Measurements from ENCODE around the gene ASB10.

ASB10 gene

GRCh38 chr7:151134743-151135524, 52.1 kb downstream of the ASB10 start:
- H2BK12ac ChIP-seq (ENCODE audit: low read length) = no peak overlapping the region
- H2BK5ac ChIP-seq (ENCODE audit: low read depth, low read length, poor library complexity) = no peak overlapping the region
- peaks cover 0 to 3% of the 10 kb centered on the region in 2 experiments for H3K4me1 ChIP-seq (ENCODE audit: control insufficient read depth in 1 of 2, insufficient read depth in 2 of 2, low read length in 2 of 2)
- no peak overlapping the region for H2AFZ ChIP-seq (ENCODE audit: insufficient read depth, low read length, poor library complexity)
- no peak overlapping the region for H4K8ac ChIP-seq (ENCODE audit: low read depth, low read length)
- H3K18ac ChIP-seq (ENCODE audit: low read length) = no peak overlapping the region
- H3K79me1 ChIP-seq (ENCODE audit: low read length) = no peaks in the 10 kb centered on the region
- H3K4me2 ChIP-seq (ENCODE audit: low read length) = no peak overlapping the region
- H3K9me3 ChIP-seq (ENCODE audit: insufficient read depth, low read depth, low read length) = no peaks in the 10 kb centered on the region
- H2AK5ac ChIP-seq (ENCODE audit: low read length) = no peak overlapping the region
- no peak overlapping the region for H3K27ac ChIP-seq (ENCODE audit: low read depth, low read length)
- no peak overlapping the region for H3K4ac ChIP-seq (ENCODE audit: low read depth, low read length)
- no peak overlapping the region for H3K4me3 ChIP-seq (ENCODE audit: low read depth, low read length)
- H3K36me3 ChIP-seq (ENCODE audit: control insufficient read depth in 1 of 2, insufficient read depth in 2 of 2, low read length in 2 of 2) = peaks cover 91 to 96% of the 10 kb centered on the region in 2 experiments
- H3K27me3 ChIP-seq (ENCODE audit: insufficient read depth, low read length) = no peaks in the 10 kb centered on the region
- no peak overlapping the region for H3K23ac ChIP-seq (ENCODE audit: low read length)
- no peak overlapping the region for H4K12ac ChIP-seq (ENCODE audit: low read depth, low read length)
- no CpG with 5 or more reads among the region's 14 CpGs for WGBS (ENCODE audit: extremely low coverage, insufficient coverage, insufficient read length)
- H3K79me2 ChIP-seq (ENCODE audit: control insufficient read depth, insufficient read depth, low read length, poor library complexity) = no peaks in the 10 kb centered on the region
- no peak overlapping the region for H3K14ac ChIP-seq (ENCODE audit: low read length)
- no peak for DNase-seq
- no peak overlapping the region for H3K9ac ChIP-seq (ENCODE audit: low read length)
- H2BK120ac ChIP-seq (ENCODE audit: insufficient read depth, low read length, poor library complexity) = no peak overlapping the region
- H4K91ac ChIP-seq (ENCODE audit: low read depth, low read length) = no peak overlapping the region

- no CpG with 5 or more reads among the region's 24 CpGs for WGBS (ENCODE audit: extremely low coverage, insufficient coverage, insufficient read length)
- no peak overlapping the region for H4K12ac ChIP-seq (ENCODE audit: low read depth, low read length)
- no peak overlapping the region for H3K9ac ChIP-seq (ENCODE audit: low read length)
- H3K18ac ChIP-seq (ENCODE audit: low read length) = no peak overlapping the region
- no peak overlapping the region for H3K4ac ChIP-seq (ENCODE audit: low read depth, low read length)
- no peak overlapping the region for H2BK120ac ChIP-seq (ENCODE audit: insufficient read depth, low read length, poor library complexity)
- H3K79me1 ChIP-seq (ENCODE audit: low read length) = no peaks in the 10 kb centered on the region
- no peak overlapping the region for H3K27ac ChIP-seq (ENCODE audit: low read depth, low read length)
- no peaks in the 10 kb centered on the region for H3K9me3 ChIP-seq (ENCODE audit: insufficient read depth, low read depth, low read length)
- no peak overlapping the region for H2BK5ac ChIP-seq (ENCODE audit: low read depth, low read length, poor library complexity)
- H4K8ac ChIP-seq (ENCODE audit: low read depth, low read length) = no peak overlapping the region
- H4K91ac ChIP-seq (ENCODE audit: low read depth, low read length) = no peak overlapping the region
- no peak overlapping the region for H3K4me3 ChIP-seq (ENCODE audit: low read depth, low read length)
- H3K36me3 ChIP-seq (ENCODE audit: control insufficient read depth in 1 of 2, insufficient read depth in 2 of 2, low read length in 2 of 2) = peaks cover 94 to 96% of the 10 kb centered on the region in 2 experiments
- DNase-seq = no peak
- H2AFZ ChIP-seq (ENCODE audit: insufficient read depth, low read length, poor library complexity) = no peak overlapping the region
- no peaks in the 10 kb centered on the region for H3K27me3 ChIP-seq (ENCODE audit: insufficient read depth, low read length)
- no peak overlapping the region for H3K14ac ChIP-seq (ENCODE audit: low read length)
- peaks cover 0 to 3% of the 10 kb centered on the region in 2 experiments for H3K4me1 ChIP-seq (ENCODE audit: control insufficient read depth in 1 of 2, insufficient read depth in 2 of 2, low read length in 2 of 2)
- no peak overlapping the region for H3K23ac ChIP-seq (ENCODE audit: low read length)
- H2AK5ac ChIP-seq (ENCODE audit: low read length) = no peak overlapping the region
- no peak overlapping the region for H2BK12ac ChIP-seq (ENCODE audit: low read length)
- H3K4me2 ChIP-seq (ENCODE audit: low read length) = no peak overlapping the region
- H3K79me2 ChIP-seq (ENCODE audit: control insufficient read depth, insufficient read depth, low read length, poor library complexity) = no peaks in the 10 kb centered on the region
Observed at GRCh38 chr7:151133986-151134742, 52.9 kb downstream of the ASB10 start.

GRCh38 chr7:151133266-151133985, 53.6 kb downstream of the ASB10 start:
- no peak overlapping the region for H3K4me3 ChIP-seq (ENCODE audit: low read depth, low read length)
- no peak overlapping the region for H3K27ac ChIP-seq (ENCODE audit: low read depth, low read length)
- no peak overlapping the region for H2BK120ac ChIP-seq (ENCODE audit: insufficient read depth, low read length, poor library complexity)
- no peak overlapping the region for H3K4ac ChIP-seq (ENCODE audit: low read depth, low read length)
- DNase-seq = no peak
- H3K9me3 ChIP-seq (ENCODE audit: insufficient read depth, low read depth, low read length) = no peaks in the 10 kb centered on the region
- H4K8ac ChIP-seq (ENCODE audit: low read depth, low read length) = no peak overlapping the region
- H2AFZ ChIP-seq (ENCODE audit: insufficient read depth, low read length, poor library complexity) = no peak overlapping the region
- H3K27me3 ChIP-seq (ENCODE audit: insufficient read depth, low read length) = no peaks in the 10 kb centered on the region
- no peak overlapping the region for H3K23ac ChIP-seq (ENCODE audit: low read length)
- no peak overlapping the region for H3K4me2 ChIP-seq (ENCODE audit: low read length)
- H3K9ac ChIP-seq (ENCODE audit: low read length) = no peak overlapping the region
- no peaks in the 10 kb centered on the region for H3K79me2 ChIP-seq (ENCODE audit: control insufficient read depth, insufficient read depth, low read length, poor library complexity)
- no peak overlapping the region for H3K14ac ChIP-seq (ENCODE audit: low read length)
- peaks cover 96 to 97% of the 10 kb centered on the region in 2 experiments for H3K36me3 ChIP-seq (ENCODE audit: control insufficient read depth in 1 of 2, insufficient read depth in 2 of 2, low read length in 2 of 2)
- no CpG with 5 or more reads among the region's 16 CpGs for WGBS (ENCODE audit: extremely low coverage, insufficient coverage, insufficient read length)
- no peak overlapping the region for H3K18ac ChIP-seq (ENCODE audit: low read length)
- H4K12ac ChIP-seq (ENCODE audit: low read depth, low read length) = no peak overlapping the region
- H2BK12ac ChIP-seq (ENCODE audit: low read length) = no peak overlapping the region
- no peaks in the 10 kb centered on the region for H3K79me1 ChIP-seq (ENCODE audit: low read length)
- no peak overlapping the region for H2BK5ac ChIP-seq (ENCODE audit: low read depth, low read length, poor library complexity)
- H2AK5ac ChIP-seq (ENCODE audit: low read length) = no peak overlapping the region
- H3K4me1 ChIP-seq (ENCODE audit: control insufficient read depth in 1 of 2, insufficient read depth in 2 of 2, low read length in 2 of 2) = peaks cover 0 to 3% of the 10 kb centered on the region in 2 experiments
- H4K91ac ChIP-seq (ENCODE audit: low read depth, low read length) = no peak overlapping the region

DNA sequence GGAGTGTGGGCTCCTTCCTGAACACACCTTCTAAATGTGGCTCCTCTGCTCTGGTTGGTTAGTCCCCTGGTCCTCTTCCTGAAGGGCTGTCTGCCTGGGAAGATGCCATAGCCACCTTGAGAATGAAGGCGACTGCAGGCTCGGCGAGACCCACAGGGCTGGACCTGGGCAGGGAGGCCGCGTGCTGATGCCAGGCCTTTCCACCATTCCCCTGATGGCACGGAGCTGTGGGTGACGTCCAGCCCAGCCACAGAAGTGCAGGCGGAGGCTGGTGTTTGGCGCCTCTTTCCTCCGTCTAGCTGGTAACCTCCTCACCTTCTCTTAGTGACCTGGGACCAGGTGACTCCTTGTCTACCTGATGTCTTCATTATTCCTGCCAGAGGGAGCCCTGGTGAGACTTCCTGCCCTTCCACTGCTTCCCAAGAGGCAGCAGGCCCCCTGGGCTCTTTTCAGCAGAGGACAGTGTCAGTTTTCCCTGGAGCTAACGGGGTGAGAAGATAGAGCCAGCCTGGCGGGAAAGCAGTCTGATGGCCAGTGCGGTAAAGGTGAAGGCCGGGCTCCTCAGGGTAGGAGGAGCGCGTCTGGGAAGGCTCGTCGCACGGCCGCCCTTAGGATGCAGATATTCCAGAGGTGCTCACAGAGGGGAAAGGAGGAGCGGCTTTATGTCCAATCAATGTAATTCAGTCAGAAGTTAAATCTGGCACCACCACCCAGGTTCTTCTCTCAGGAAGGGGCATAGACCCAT, 54.4 kb downstream of the ASB10 start:
- no peaks in the 10 kb centered on the region for H3K27me3 ChIP-seq (ENCODE audit: insufficient read depth, low read length)
- no peaks in the 10 kb centered on the region for H3K79me1 ChIP-seq (ENCODE audit: low read length)
- H3K4me1 ChIP-seq (ENCODE audit: control insufficient read depth in 1 of 2, insufficient read depth in 2 of 2, low read length in 2 of 2) = peaks cover 0 to 3% of the 10 kb centered on the region in 2 experiments
- H2AK5ac ChIP-seq (ENCODE audit: low read length) = no peak overlapping the region
- no peak overlapping the region for H4K8ac ChIP-seq (ENCODE audit: low read depth, low read length)
- H4K91ac ChIP-seq (ENCODE audit: low read depth, low read length) = no peak overlapping the region
- no peak overlapping the region for H2AFZ ChIP-seq (ENCODE audit: insufficient read depth, low read length, poor library complexity)
- no peak overlapping the region for H3K4me3 ChIP-seq (ENCODE audit: low read depth, low read length)
- H3K4me2 ChIP-seq (ENCODE audit: low read length) = no peak overlapping the region
- DNase-seq = no peak
- H2BK120ac ChIP-seq (ENCODE audit: insufficient read depth, low read length, poor library complexity) = no peak overlapping the region
- H3K23ac ChIP-seq (ENCODE audit: low read length) = no peak overlapping the region
- H3K9me3 ChIP-seq (ENCODE audit: insufficient read depth, low read depth, low read length) = no peaks in the 10 kb centered on the region
- no peak overlapping the region for H3K4ac ChIP-seq (ENCODE audit: low read depth, low read length)
- no peak overlapping the region for H3K14ac ChIP-seq (ENCODE audit: low read length)
- no peak overlapping the region for H2BK5ac ChIP-seq (ENCODE audit: low read depth, low read length, poor library complexity)
- H3K36me3 ChIP-seq (ENCODE audit: control insufficient read depth in 1 of 2, insufficient read depth in 2 of 2, low read length in 2 of 2) = peaks cover 96 to 97% of the 10 kb centered on the region in 2 experiments
- H4K12ac ChIP-seq (ENCODE audit: low read depth, low read length) = no peak overlapping the region
- no peak overlapping the region for H3K18ac ChIP-seq (ENCODE audit: low read length)
- no peak overlapping the region for H3K27ac ChIP-seq (ENCODE audit: low read depth, low read length)
- WGBS (ENCODE audit: extremely low coverage, insufficient coverage, insufficient read length) = no CpG with 5 or more reads among the region's 21 CpGs
- H3K9ac ChIP-seq (ENCODE audit: low read length) = no peak overlapping the region
- H3K79me2 ChIP-seq (ENCODE audit: control insufficient read depth, insufficient read depth, low read length, poor library complexity) = no peaks in the 10 kb centered on the region
- no peak overlapping the region for H2BK12ac ChIP-seq (ENCODE audit: low read length)
